AG09309 (cell line): Measurements from ENCODE around the gene PRAMEF27.
"Not testable (repeated sequence)": the region's sequence is repeated elsewhere in the genome, so short reads cannot be mapped to it uniquely, and the experiment has no call there.

Experiments used
- DNase-seq: peaks from one replicate; pipeline ENCODE4 v3.0.0-alpha.2; 2010; ENCODE audit warnings: low read depth
- H3K4me3 ChIP-seq: 2 replicates; pipeline ENCODE4 v1.5.1; 2011; ENCODE audit warnings: mild to moderate bottlenecking, low read depth, low read length, moderate library complexity; ENCODE audit not compliant: control insufficient read depth

The PRAMEF27 gene

DNA sequence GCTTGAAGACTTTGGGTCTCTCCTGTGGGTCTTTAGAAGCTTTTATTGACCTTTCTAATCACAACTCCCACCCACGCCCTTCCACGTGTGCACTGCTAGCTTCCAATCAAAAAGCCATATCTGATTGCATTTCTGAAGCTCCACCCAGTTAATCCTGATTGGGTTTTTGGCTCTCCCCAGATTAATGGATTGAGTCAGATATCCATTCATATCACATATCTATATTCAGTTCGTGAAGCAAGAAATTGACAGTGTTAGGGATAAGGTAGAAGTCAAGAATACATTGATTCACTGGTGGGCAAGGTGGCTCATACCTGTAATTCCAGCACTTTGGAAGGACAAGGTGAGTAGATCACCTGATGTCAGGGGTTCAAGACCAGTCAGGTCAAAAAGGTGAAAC, at the start of gene PRAMEF27:
TSS of gene PRAMEF27 (minus strand) at position 101 of the 400 bp plus-strand sequence. CDS start 2,916 bp downstream, outside the sequence.
- not testable (repeated sequence) for H3K4me3 ChIP-seq, DNase-seq

DNA sequence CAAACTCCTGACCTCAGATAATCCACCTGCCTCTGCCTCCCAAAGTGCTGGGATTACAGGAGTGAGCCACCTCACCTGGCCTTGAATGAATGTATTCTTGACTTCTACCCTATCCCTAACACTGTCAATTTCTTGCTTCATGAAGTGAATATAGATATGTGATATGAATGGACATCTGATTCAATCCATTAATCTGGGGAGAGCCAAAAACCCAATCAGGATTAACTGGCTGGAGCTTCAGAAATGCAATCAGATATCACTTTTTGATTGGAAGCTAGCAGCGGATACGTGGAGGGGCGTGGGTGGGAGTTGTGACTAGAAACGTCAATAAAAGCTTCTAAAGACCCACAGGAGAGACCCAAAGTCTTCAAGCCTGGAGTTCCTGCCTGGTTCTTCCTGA, 14.1 kb upstream of the PRAMEF27 start, which contains the start of gene PRAMEF25:
TSS of gene PRAMEF25 (plus strand) at position 301 of the 400 bp plus-strand sequence. CDS start 2,920 bp downstream, outside the sequence.
- not testable (repeated sequence) for DNase-seq, H3K4me3 ChIP-seq

DNA sequence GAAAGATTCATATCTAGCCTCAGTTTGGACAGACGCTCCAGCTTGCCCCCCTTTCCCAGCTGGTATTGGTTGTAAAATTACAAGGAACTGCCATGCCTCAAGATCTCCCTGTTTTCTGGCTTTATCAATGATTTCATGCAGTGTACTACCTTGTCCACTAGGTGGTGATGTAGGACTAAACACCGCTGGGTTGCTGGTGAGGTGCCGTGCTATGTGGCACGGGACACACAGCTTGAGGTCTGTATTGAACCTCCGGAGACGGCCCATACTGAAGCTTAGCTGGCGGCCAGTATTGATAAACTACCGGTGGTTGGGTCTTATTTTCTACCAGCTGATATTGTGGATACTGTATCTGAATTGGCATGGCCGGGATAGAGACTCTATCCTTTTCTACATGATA, 36.5 kb downstream of the PRAMEF27 start:
- DNase-seq, result not testable (repeated sequence)

GRCh38 chr1:13011932-13012331, 44.4 kb downstream of the PRAMEF27 start:
- DNase-seq, H3K4me3 ChIP-seq: not testable (repeated sequence)

More for the DNA sequence above, 36.5 kb downstream of the PRAMEF27 start:
- not testable (repeated sequence) for H3K4me3 ChIP-seq

GRCh38 chr1:13009348-13009747, 47.0 kb downstream of the PRAMEF27 start:
- H3K4me3 ChIP-seq, DNase-seq: not testable (repeated sequence)

DNA sequence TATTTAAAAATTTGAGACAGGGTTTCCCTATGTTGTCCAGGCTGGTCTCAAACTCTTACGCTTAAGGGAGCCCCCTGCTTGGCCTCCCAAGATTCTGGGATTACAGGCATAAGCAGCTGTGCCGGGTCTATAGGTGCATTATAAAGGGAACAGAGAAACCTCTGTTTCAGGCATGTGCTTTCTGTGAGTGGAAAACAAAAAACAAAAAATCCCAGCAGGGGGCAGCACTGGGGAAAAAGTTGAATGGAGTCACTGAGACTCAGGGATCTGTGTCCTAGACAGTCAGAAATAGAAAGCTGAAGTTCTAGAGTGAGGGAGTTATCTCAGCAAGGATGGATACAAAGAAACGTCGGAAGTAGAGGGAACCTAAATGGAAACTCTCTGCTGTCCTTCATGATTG, 50.6 kb downstream of the PRAMEF27 start:
- H3K4me3 ChIP-seq, result not testable (repeated sequence)

More for the DNA sequence above, 50.6 kb downstream of the PRAMEF27 start:
- not testable (repeated sequence) for DNase-seq
